HepG2 (cell line): ENCODE measurements around the gene RBM26. TPM values are rescaled to one million over a fixed set of nuclear protein-coding genes. Genes with fewer than 3 reads are reported as not detected.
A peak's percentile ranks its signal among the peaks of the same experiment; 100 is the strongest.

ENCODE experiments used
- CBX2 ChIP-seq, 2 experiments: fragments of 200-600 bp in 1 of 2; sonication (generic); formaldehyde crosslinking in 1 of 2; IDR thresholded peaks; 2 replicates each; pipeline versions ENCODE4 v1.7.0 to v1.8.1; 2018 to 2022; ENCODE audit warnings: low read depth in 2 of 2, low read length in 1 of 2, mild to moderate bottlenecking in 1 of 2, missing genetic modification reagents in 1 of 2
- GATA4 ChIP-seq: sonication (generic); IDR thresholded peaks from 2 replicates; pipeline ENCODE4 v1.6.1; 2016; ENCODE audit warnings: antibody characterized with exemption, low read depth, borderline replicate concordance
- HDAC1 ChIP-seq: sonication (generic); formaldehyde crosslinking; IDR thresholded peaks from 2 replicates; pipeline ENCODE4 v1.5.1; 2020; ENCODE audit warnings: mild to moderate bottlenecking, missing genetic modification reagents
- MXI1 ChIP-seq: IDR thresholded peaks from 3 replicates; pipeline ENCODE4 v1.6.1; 2012; ENCODE audit warnings: low read depth, low read length, inconsistent platforms, borderline replicate concordance
- NR0B2 ChIP-seq: sonication (generic); formaldehyde crosslinking; IDR thresholded peaks from 2 replicates; pipeline ENCODE4 v1.4.0; 2020; ENCODE audit warnings: mild to moderate bottlenecking, missing genetic modification reagents
- PITX1 ChIP-seq: sonication (generic); formaldehyde crosslinking; IDR thresholded peaks from 2 replicates; pipeline ENCODE4 v1.5.1; 2020; ENCODE audit warnings: mild to moderate bottlenecking, missing genetic modification reagents
- RBAK ChIP-seq: sonication (generic); formaldehyde crosslinking; IDR thresholded peaks from 2 replicates; pipeline ENCODE4 v1.5.1; 2020; ENCODE audit warnings: mild to moderate bottlenecking, missing genetic modification reagents
- SNRNP70 ChIP-seq: fragments of 200-400 bp; formaldehyde crosslinking; IDR thresholded peaks from 2 replicates; pipeline ENCODE4 v1.6.1; 2017; ENCODE audit warnings: mild to moderate bottlenecking, low read depth, low read length, moderate library complexity
- ZFP1 ChIP-seq: IDR thresholded peaks from 2 replicates; pipeline ENCODE4 v1.6.1; 2016
- ZFP36 ChIP-seq: fragments of 150-350 bp; IDR thresholded peaks from 2 replicates; pipeline ENCODE4 v1.6.1; 2018; ENCODE audit warnings: borderline replicate concordance, low read length, low read depth; ENCODE audit not compliant: partially characterized antibody
- ZFP36L1 ChIP-seq: sonication (generic); formaldehyde crosslinking; IDR thresholded peaks from 2 replicates; pipeline ENCODE4 v1.8.0; 2022; ENCODE audit warnings: mild to moderate bottlenecking, missing genetic modification reagents, moderate library complexity
- ZNF431 ChIP-seq: sonication (generic); formaldehyde crosslinking; IDR thresholded peaks from 2 replicates; pipeline ENCODE4 v1.9.0; 2022; ENCODE audit warnings: missing genetic modification reagents, low read depth, mild to moderate bottlenecking, borderline replicate concordance
- ZNF468 ChIP-seq: sonication (generic); formaldehyde crosslinking; IDR thresholded peaks from 2 replicates; pipeline ENCODE4 v1.8.0; 2022; ENCODE audit warnings: mild to moderate bottlenecking, moderate library complexity, missing genetic modification reagents
- ZNF703 ChIP-seq: sonication (generic); formaldehyde crosslinking; IDR thresholded peaks from 2 replicates; pipeline ENCODE4 v1.5.1; 2020; ENCODE audit warnings: missing genetic modification reagents, mild to moderate bottlenecking, moderate library complexity, borderline replicate concordance
- ZNF83 ChIP-seq: sonication (generic); formaldehyde crosslinking; IDR thresholded peaks from 2 replicates; pipeline ENCODE4 v1.4.0; 2020; ENCODE audit warnings: missing genetic modification reagents, mild to moderate bottlenecking, borderline replicate concordance
- polyA plus RNA-seq, 8 experiments: library from polyadenylated mRNA; depleted of rRNA in 3 of 8; stranded (reverse) in 7 of 8; unstranded in 1 of 8; fragments of >200 nt; fragmentation: Illumina TruSeq in 4 of 8; extraction: Trizol in 4 of 8; gene quantifications; 2 replicates each; pipeline versions ENCODE4 v1.2.1 to v1.2.3, GENCODE V29; 2011 to 2016; ENCODE audit warnings: low read depth in 4 of 8, missing spikeins in 1 of 8, mixed read lengths in 1 of 8; ENCODE audit not compliant: insufficient read depth in 1 of 8
- total RNA-seq, 5 experiments: library from RNA; depleted of rRNA; stranded (reverse); fragments of >200 nt; fragmentation: Illumina TruSeq; extraction: Trizol; gene quantifications; 2 replicates each; pipeline ENCODE4 v1.2.3, GENCODE V29; 2016; ENCODE audit warnings: low read depth in 1 of 5
- TF ChIP-seq, protein P1 (sequence below): sonication (generic); formaldehyde crosslinking; IDR thresholded peaks from 2 replicates; pipeline ENCODE4; 2020; ENCODE audit warnings: missing genetic modification reagents, mild to moderate bottlenecking, borderline replicate concordance
- TF ChIP-seq, protein P2 (sequence below), 2 experiments: sonication (generic) in 1 of 2; formaldehyde crosslinking in 1 of 2; IDR thresholded peaks; 2 replicates each; pipeline versions ENCODE4 v1.6.1 to v1.9.0; 2014 to 2022; ENCODE audit warnings: antibody characterized with exemption in 1 of 2, borderline replicate concordance in 1 of 2, inconsistent platforms in 1 of 2, low read depth in 1 of 2, missing genetic modification reagents in 1 of 2

RBM26 gene
- total and polyA plus RNA-seq, 2 of the 13 experiments (the other 11 are each of a cell fraction or from before 2014, with no cell fraction given): 19.4 to 34.4 TPM

GRCh38 chr13:79405831-79406596 is at the start of gene RBM26 (continued):
- no peak; the same call in 1 of the 2 replicates for TF ChIP-seq PITX1
- no peak for TF ChIP-seq SNRNP70
- peak; percentile 69 for TF ChIP-seq HDAC1 (CRISPR knock-in tag)
- TF ChIP-seq ZNF703 (CRISPR knock-in tag): no peak
- no peak for TF ChIP-seq RBAK
- TF ChIP-seq CBX2 (IDR thresholded peaks at IDR 0.05; ENCODE audit: low read depth, low read length): no peak
- TF ChIP-seq CBX2 (CRISPR knock-in tag; IDR thresholded peaks at IDR 0.05; ENCODE audit: low read depth): no peak
- TF ChIP-seq GATA4: peak; percentile 68; the same call in 1 of the 2 replicates
- TF ChIP-seq ZNF468 (CRISPR knock-in tag): 0 out of 2 replicates have a peak, but pooled peaks have one; percentile 28
- TF ChIP-seq ZNF431 (CRISPR knock-in tag): no peak
- TF ChIP-seq, protein P1, sequence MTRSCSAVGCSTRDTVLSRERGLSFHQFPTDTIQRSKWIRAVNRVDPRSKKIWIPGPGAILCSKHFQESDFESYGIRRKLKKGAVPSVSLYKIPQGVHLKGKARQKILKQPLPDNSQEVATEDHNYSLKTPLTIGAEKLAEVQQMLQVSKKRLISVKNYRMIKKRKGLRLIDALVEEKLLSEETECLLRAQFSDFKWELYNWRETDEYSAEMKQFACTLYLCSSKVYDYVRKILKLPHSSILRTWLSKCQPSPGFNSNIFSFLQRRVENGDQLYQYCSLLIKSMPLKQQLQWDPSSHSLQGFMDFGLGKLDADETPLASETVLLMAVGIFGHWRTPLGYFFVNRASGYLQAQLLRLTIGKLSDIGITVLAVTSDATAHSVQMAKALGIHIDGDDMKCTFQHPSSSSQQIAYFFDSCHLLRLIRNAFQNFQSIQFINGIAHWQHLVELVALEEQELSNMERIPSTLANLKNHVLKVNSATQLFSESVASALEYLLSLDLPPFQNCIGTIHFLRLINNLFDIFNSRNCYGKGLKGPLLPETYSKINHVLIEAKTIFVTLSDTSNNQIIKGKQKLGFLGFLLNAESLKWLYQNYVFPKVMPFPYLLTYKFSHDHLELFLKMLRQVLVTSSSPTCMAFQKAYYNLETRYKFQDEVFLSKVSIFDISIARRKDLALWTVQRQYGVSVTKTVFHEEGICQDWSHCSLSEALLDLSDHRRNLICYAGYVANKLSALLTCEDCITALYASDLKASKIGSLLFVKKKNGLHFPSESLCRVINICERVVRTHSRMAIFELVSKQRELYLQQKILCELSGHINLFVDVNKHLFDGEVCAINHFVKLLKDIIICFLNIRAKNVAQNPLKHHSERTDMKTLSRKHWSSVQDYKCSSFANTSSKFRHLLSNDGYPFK (CRISPR knock-in tag): no peak
- TF ChIP-seq, protein P2, sequence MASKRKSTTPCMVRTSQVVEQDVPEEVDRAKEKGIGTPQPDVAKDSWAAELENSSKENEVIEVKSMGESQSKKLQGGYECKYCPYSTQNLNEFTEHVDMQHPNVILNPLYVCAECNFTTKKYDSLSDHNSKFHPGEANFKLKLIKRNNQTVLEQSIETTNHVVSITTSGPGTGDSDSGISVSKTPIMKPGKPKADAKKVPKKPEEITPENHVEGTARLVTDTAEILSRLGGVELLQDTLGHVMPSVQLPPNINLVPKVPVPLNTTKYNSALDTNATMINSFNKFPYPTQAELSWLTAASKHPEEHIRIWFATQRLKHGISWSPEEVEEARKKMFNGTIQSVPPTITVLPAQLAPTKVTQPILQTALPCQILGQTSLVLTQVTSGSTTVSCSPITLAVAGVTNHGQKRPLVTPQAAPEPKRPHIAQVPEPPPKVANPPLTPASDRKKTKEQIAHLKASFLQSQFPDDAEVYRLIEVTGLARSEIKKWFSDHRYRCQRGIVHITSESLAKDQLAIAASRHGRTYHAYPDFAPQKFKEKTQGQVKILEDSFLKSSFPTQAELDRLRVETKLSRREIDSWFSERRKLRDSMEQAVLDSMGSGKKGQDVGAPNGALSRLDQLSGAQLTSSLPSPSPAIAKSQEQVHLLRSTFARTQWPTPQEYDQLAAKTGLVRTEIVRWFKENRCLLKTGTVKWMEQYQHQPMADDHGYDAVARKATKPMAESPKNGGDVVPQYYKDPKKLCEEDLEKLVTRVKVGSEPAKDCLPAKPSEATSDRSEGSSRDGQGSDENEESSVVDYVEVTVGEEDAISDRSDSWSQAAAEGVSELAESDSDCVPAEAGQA (IDR thresholded peaks at IDR 0.05; ENCODE audit: low read depth): no peak
- TF ChIP-seq, protein P2 (CRISPR knock-in tag; IDR thresholded peaks at IDR 0.05; ENCODE audit: borderline replicate concordance): no peak; the same call in 1 of the 2 replicates
- no peak for TF ChIP-seq ZNF83 (CRISPR knock-in tag)
- peak; percentile 27; the same call in 1 of the 3 replicates for TF ChIP-seq MXI1
- peak; percentile 61; the same call in 1 of the 2 replicates for TF ChIP-seq NR0B2 (CRISPR knock-in tag)
- no peak; the same call in 1 of the 2 replicates for TF ChIP-seq ZFP36L1 (CRISPR knock-in tag)
- TF ChIP-seq ZFP1: no peak
- no peak for TF ChIP-seq ZFP36
